Activated T-helper 2 cell treated with anti-CD3 and anti-CD28 coated beads, Interferon-gamma antibody, Interleukin-2, Interleukin-4, amounts not matched to agents 10 μg/mL and 5 μg/mL and 100 μg/mL, durations not matched to agents 14 hours and 24 hours and 36 hours (primary cell): ENCODE results near the gene ACTR1A. TPM values are rescaled to one million over a fixed set of nuclear protein-coding genes. Genes with fewer than 3 reads are reported as not detected.
A peak's percentile ranks its signal among the peaks of the same experiment; 100 is the strongest.
"Not testable (repeated sequence)": the region's sequence is repeated elsewhere in the genome, so short reads cannot be mapped to it uniquely, and the experiment has no call there.

Experiments used
- DNase-seq: peaks from one replicate; pipeline ENCODE4 v3.0.0; 2021; ENCODE audit warnings: low spot score
- H3K27ac Mint-ChIP-seq: one replicate; pipeline ENCODE4 v1.8.0; 2021; ENCODE audit warnings: mixed read lengths
- H3K27me3 Mint-ChIP-seq: one replicate; pipeline ENCODE4 v1.8.0; 2021; ENCODE audit warnings: low read depth, mixed read lengths
- H3K36me3 Mint-ChIP-seq: one replicate; pipeline ENCODE4 v1.8.0; 2021; ENCODE audit warnings: low read depth, mixed read lengths
- H3K4me1 Mint-ChIP-seq: one replicate; pipeline ENCODE4 v1.8.0; 2021; ENCODE audit warnings: low read depth, mixed read lengths
- H3K4me3 Mint-ChIP-seq: one replicate; pipeline ENCODE4 v1.8.0; 2021; ENCODE audit warnings: low read depth, mild to moderate bottlenecking, moderate library complexity, mixed read lengths
- H3K9me3 Mint-ChIP-seq: one replicate; pipeline ENCODE4 v1.8.0; 2021; ENCODE audit warnings: mixed read lengths
- intact Hi-C: fragments of 100-400 bp; cut with micrococcal nuclease; formaldehyde crosslinking; loops from one replicate; pipeline ENCODE4 v1.15.1; 2023
- total RNA-seq: library from RNA; stranded (reverse); gene quantifications from 2 replicates; pipeline ENCODE4 v1.2.3, GENCODE V29; 2022

Gene ACTR1A
- total RNA-seq, 1 donor from 2014 or later, result 69.7 TPM

DNA sequence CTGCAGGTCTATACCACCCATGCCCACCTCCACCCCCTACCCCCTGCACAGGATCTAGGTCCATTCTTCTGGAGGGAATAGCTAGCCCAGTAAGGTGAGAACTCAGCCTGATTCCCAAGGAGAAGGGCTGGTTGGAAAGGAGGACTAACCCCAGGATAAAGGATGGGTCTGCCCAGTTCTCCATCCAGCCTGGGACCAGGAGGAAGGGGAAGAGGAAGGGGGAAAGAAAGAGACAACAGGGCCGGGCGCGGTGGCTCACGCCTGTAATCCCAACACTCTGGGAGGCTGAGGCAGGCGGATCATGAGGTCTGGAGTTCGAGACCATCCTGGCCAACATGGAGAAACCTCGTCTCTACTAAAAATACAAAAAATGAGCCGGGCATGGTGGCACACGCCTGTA, 32.5 kb upstream of the ACTR1A start:
- intact Hi-C loops, DNase-seq, H3K27ac Mint-ChIP-seq, H3K4me3 Mint-ChIP-seq, H3K4me1 Mint-ChIP-seq, H3K27me3 Mint-ChIP-seq, H3K9me3 Mint-ChIP-seq, H3K36me3 Mint-ChIP-seq: not testable (repeated sequence)

- no peak overlapping the region for H3K4me3 Mint-ChIP-seq
- H3K9me3 Mint-ChIP-seq, result no peaks in the 10 kb centered on the region
- intact Hi-C loops, result no loop called here
- no peak overlapping the region for H3K27ac Mint-ChIP-seq
- no peaks in the 10 kb centered on the region for H3K36me3 Mint-ChIP-seq
- H3K27me3 Mint-ChIP-seq, result no peaks in the 10 kb centered on the region
- no peak for DNase-seq
- peaks cover under 1% of the 10 kb centered on the region for H3K4me1 Mint-ChIP-seq
These were observed 31.8 kb upstream of the ACTR1A start for GRCh38 chr10:102534333-102534732.

DNA sequence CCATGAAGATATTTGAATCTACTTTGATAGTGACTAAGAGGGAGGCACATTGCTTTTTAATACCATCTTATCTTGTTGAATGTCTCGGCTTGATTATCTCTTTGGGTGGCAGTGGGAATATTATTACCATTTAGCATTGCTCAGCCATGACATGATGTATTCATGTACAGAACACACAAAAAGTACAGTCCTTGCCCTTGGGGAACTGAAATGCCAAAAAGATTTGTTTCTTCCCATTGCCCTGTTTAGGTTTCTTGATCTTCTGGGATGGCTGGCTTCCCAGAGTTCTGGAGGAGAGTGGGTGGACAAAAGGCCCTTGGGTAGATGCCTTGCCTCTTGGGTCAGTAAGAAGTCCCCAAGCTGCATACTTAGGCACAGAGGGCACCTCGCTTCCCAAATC, 25.0 kb upstream of the ACTR1A start:
- no peak for DNase-seq
- Mint-ChIP-seq H3K4me3 (no peak overlapping the region), H3K27me3 (no peaks in the 10 kb centered on the region), H3K36me3 (peaks cover 11% of the 10 kb centered on the region), H3K9me3 (no peaks in the 10 kb centered on the region), H3K27ac (no peak overlapping the region), H3K4me1 (peaks cover 7% of the 10 kb centered on the region)
- intact Hi-C loops, result no loop called here

DNA sequence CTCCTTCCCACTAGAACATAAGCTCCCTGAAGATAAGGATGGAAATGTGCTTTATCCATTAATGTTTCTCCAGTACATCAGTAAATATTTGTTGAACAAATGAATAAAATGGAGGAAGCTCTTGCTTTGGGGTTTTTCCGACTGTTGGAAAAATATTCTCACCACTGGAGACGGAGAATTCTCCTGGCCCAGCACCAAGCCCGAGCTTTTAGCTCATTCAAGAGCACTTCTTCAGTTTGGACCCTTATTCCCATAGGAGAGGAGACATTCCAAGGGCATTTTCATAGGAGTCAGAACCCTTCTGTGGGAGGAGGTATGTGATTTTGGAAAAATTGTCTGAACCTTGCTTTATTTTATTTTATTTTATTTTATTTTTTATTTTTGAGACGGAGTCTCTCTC, 22.2 kb upstream of the ACTR1A start:
- no peak overlapping the region for H3K4me3 Mint-ChIP-seq
- H3K27me3 Mint-ChIP-seq, result no peaks in the 10 kb centered on the region
- peaks cover 14% of the 10 kb centered on the region for H3K36me3 Mint-ChIP-seq
- DNase-seq, result no peak
- intact Hi-C loops, result no loop called here
- no peaks in the 10 kb centered on the region for H3K9me3 Mint-ChIP-seq
- H3K4me1 Mint-ChIP-seq, result peaks cover 9% of the 10 kb centered on the region
- no peak overlapping the region for H3K27ac Mint-ChIP-seq

DNA sequence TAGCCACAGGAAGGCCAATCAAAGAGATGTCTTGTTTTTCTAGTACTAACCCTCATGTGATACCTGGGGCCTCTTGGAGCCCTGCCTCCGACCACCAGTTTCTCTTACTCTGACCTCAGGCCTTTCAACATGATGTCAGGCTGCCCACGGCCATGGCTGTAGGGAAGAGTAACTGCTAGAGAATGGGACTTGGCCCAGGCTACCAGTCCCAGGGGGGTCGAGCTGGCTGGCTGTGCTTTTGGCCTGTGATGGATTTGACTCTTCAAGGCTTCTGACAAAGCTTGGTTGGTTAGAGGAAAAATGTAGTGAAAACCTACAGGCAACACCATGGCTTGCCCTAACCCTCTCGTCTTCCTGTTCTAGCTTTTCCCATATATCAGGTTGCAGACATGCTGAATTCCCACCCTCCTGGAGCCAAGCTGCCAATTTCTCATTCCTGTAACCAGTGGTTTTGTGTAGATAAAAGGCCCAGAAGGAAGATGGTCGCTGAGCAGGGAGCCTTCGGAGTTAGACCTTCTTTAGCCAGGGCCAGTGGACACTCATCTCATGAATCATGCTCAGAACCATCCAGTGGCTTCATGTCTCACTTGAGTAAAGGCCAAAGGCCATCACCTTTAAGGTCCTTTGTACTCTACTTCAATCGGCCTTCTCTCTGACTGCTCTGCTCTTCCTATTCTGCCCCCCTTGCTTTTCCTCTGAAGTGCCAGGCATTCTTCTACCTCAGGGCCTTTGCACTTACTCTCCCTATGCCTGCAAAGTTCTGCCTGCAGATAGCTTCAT, 20.9 kb upstream of the ACTR1A start:
- intact Hi-C loops, result no loop called here
- H3K27ac Mint-ChIP-seq, result peak overlapping the region; percentile 12
- H3K27me3 Mint-ChIP-seq, result no peaks in the 10 kb centered on the region
- peaks cover 14% of the 10 kb centered on the region for H3K36me3 Mint-ChIP-seq
- H3K4me3 Mint-ChIP-seq, result no peak overlapping the region
- no peaks in the 10 kb centered on the region for H3K9me3 Mint-ChIP-seq
- peaks cover 7% of the 10 kb centered on the region for H3K4me1 Mint-ChIP-seq
- DNase-seq, result no peak

DNA sequence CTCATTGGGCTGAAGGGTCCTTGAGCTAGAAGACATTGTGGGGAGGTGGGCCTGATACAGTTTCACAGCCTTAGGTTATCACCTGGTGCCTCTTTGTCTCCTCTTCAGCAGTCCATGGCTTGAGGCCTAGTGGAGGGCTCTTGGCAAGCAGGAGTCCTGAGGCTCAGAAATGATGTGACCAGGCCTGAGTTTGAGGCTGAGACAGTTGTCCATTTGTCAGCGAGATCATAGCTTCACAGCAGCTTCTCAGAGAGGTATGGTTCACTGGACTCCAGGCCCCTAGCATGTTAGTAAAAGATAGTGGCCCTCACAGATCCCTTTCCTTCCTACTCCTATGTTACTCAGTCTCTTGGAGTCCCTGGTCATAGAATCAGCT, 20.4 kb upstream of the ACTR1A start:
- H3K4me1 Mint-ChIP-seq, result peaks cover 7% of the 10 kb centered on the region
- no peaks in the 10 kb centered on the region for H3K9me3 Mint-ChIP-seq
- H3K4me3 Mint-ChIP-seq, result no peak overlapping the region
- no peak for DNase-seq
- intact Hi-C loops, result no loop called here
- H3K27me3 Mint-ChIP-seq, result no peaks in the 10 kb centered on the region
- H3K27ac Mint-ChIP-seq, result no peak overlapping the region
- H3K36me3 Mint-ChIP-seq, result peaks cover 14% of the 10 kb centered on the region

DNA sequence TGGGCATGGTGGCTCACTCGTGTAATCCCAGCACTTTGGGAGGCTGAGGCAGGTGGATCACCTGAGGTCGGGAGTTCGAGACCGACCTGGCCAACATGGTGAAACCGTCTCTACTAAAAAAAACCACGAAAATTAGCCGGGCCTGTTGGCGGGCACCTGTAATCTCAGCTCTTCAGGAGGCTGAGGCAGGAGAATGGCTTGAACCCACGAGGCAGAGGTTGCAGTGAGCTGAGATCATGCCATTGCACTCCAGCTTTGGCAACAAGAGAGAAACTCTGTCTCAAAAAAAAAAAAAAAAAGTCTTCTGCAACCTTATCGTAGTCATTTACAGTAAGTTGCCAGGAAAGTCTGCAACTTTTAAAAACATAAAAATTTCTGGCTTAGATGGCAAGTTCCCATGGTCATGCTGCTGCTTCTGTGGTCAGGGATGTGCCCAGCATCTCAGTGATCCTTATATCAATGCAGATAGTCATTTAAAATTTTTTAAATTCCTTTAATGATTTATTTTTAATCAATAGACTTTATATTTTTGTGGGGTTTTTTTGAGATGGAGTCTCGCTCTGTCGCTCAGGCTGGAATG, 16.8 kb upstream of the ACTR1A start:
- H3K27me3 Mint-ChIP-seq, result no peaks in the 10 kb centered on the region
- peaks cover 7% of the 10 kb centered on the region for H3K4me1 Mint-ChIP-seq
- intact Hi-C loops, result no loop called here
- H3K36me3 Mint-ChIP-seq, result peaks cover 28% of the 10 kb centered on the region
- no peak overlapping the region for H3K4me3 Mint-ChIP-seq
- no peak for DNase-seq
- H3K9me3 Mint-ChIP-seq, result no peaks in the 10 kb centered on the region
- H3K27ac Mint-ChIP-seq, result no peak overlapping the region

GRCh38 chr10:102517553-102517952, 15.0 kb upstream of the ACTR1A start:
- Mint-ChIP-seq H3K36me3 (peaks cover 30% of the 10 kb centered on the region), H3K27me3 (no peaks in the 10 kb centered on the region), H3K27ac (no peak overlapping the region), H3K4me1 (peaks cover 4% of the 10 kb centered on the region), H3K4me3 (no peak overlapping the region), H3K9me3 (no peaks in the 10 kb centered on the region)
- DNase-seq, result no peak
- intact Hi-C loops, result no loop called here

GRCh38 chr10:102515724-102516123, 13.2 kb upstream of the ACTR1A start:
- no peak overlapping the region for H3K27ac Mint-ChIP-seq
- intact Hi-C loops, result no loop called here
- no peaks in the 10 kb centered on the region for H3K27me3 Mint-ChIP-seq
- no peaks in the 10 kb centered on the region for H3K9me3 Mint-ChIP-seq
- peaks cover 45% of the 10 kb centered on the region for H3K36me3 Mint-ChIP-seq
- H3K4me3 Mint-ChIP-seq, result no peak overlapping the region
- H3K4me1 Mint-ChIP-seq, result peaks cover 12% of the 10 kb centered on the region
- DNase-seq, result no peak

GRCh38 chr10:102514487-102515311, 12.2 kb upstream of the ACTR1A start:
- Mint-ChIP-seq H3K36me3 (peaks cover 41% of the 10 kb centered on the region), H3K4me1 (peaks cover 12% of the 10 kb centered on the region), H3K4me3 (no peak overlapping the region), H3K9me3 (no peaks in the 10 kb centered on the region), H3K27me3 (no peaks in the 10 kb centered on the region), H3K27ac (no peak overlapping the region)
- no peak for DNase-seq
- intact Hi-C loops, result no loop called here

GRCh38 chr10:102511583-102512274, 9.2 kb upstream of the ACTR1A start:
- no peaks in the 10 kb centered on the region for H3K9me3 Mint-ChIP-seq
- H3K27ac Mint-ChIP-seq, result peak overlapping the region; percentile 15
- no peak overlapping the region for H3K4me3 Mint-ChIP-seq
- peaks cover 44% of the 10 kb centered on the region for H3K36me3 Mint-ChIP-seq
- intact Hi-C loops, result no loop called here
- no peaks in the 10 kb centered on the region for H3K27me3 Mint-ChIP-seq
- peaks cover 20% of the 10 kb centered on the region for H3K4me1 Mint-ChIP-seq
- DNase-seq, result no peak

DNA sequence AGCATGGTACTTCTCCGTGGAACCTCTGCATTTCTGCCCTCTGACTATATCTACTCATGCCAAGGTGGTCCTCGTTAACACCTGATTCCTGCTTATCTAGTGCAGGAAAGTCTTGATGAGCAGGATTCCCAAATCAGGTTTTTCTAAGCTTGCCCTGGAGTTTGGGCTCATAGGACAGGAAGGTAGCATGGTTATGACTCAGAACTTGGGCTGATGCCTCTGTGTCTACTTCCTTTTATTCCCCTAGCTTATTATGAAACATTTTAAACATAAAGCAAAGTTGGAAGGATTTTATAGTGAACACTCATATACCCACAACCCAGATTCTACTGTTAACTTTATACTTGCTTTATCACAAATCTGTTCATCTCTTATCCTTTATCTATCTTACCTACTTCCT, 6.9 kb upstream of the ACTR1A start:
- Mint-ChIP-seq H3K27ac (no peak overlapping the region), H3K27me3 (no peaks in the 10 kb centered on the region), H3K9me3 (no peaks in the 10 kb centered on the region), H3K36me3 (peaks cover 44% of the 10 kb centered on the region), H3K4me3 (no peak overlapping the region), H3K4me1 (peaks cover 29% of the 10 kb centered on the region)
- intact Hi-C loops, result no loop called here
- no peak for DNase-seq
